HS-5 (cell line): ENCODE results near the gene GAST.

Experiments used
- DNase-seq: peaks from one replicate; pipeline ENCODE4 v3.0.0-alpha.2; 2012; ENCODE audit warnings: low read depth

The GAST gene

DNA sequence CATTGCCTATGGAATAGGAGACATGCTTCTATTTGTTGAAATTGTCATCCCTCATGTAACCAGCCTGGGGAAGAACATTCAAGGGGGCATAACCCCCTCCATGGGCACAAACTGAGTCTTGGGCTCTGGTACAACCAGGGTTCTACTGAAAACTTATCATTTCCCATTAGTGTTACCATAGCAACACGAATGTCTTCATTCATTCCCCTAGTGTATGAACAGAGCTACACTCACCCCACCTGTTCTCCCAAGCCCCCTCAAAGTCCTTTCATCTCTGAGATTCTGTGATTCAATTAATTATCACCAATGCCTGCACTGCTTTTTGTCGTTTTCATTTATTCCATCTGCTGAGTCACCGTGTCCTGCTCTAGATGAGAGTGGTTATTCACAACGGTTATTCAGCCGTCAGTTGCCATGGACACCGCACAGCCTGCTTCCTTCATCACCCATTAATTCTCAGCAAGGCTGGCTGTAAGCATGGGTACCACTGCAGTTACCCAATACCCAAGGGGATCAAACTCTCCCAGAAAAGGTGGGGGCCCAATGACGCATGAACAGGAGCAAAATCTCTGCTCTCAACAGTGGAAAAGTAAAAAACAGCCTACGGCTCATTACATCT is 1.6 kb upstream of the GAST start:
- DNase-seq, result no peak

DNA sequence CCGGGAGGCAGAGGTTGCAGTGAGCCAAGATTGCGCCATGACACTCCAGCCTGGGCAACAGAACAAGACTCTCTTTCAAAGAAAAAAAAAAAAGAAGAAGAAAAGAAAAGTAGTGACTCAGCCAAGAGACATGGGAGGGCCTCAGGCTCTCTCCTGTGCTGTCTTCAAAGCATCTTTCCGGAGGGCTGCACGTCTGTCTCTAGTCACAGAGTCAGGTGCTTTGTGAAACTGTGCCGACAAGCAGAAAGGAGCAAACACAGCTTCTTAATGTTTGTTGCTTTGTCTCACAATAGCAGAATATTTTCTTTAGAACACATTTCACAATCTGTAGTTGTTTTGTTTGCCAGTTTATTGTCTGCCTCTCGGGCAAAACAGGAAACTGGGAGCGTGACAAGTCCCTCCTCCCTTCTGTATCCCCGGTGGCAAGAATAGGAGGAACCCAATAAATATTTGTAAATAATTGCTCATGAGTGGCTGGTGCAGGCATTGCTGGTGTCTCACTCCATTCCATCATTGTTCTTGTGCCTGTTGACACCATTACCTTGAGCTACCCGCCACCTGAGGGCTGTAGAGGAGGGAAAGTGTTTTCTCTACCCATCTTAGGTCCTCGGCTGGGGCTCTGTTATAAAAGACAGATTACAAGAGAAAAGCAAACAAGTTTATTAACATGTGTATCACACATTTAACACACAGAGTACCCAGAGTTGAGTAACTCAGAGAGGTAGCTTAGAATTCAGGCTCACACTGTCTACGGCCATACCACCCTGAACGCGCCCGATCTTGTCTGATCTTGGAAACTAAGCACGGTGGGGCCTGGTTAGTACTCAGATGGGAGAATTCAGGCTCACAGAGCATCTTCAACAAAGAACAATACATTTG is 5.5 kb downstream of the GAST start:
- no peak for DNase-seq

DNA sequence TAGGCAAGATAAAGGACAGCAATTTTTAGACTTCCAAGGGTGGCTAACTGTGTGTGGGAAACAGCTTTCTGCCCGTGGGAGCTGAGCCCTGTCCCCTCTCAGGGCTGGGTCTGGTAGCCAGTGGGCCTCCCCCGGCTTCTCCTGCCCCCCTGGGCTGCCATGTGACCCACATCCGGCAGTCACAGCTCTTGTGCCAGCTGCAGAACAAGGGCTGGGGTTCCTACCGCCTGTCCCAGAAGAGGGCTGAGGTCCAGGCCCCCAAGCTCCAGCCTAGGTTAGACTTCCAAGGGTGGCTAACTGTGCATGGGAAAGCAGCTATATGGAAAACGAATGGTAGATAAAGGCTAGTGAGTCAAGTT is 6.1 kb downstream of the GAST start:
- DNase-seq, result no peak

DNA sequence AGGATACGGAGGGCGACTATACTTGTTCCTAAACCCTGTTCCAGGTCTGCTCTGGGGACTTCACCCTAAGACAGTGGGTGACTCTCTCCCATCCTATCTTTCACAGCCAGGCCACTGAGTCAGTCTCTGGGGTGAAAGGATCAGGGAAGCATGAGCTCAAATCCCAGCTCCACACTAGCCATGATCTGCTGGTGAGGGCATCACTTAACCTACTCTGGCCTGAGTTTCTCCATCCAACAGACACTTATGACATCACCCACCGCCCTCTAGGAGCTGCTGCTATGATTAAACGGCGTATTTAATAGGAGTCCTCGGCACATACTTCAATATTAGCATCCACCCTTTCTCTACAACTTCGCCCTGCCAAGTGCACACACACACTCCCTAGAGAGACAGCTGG is 10.1 kb downstream of the GAST start:
- DNase-seq, result no peak

DNA sequence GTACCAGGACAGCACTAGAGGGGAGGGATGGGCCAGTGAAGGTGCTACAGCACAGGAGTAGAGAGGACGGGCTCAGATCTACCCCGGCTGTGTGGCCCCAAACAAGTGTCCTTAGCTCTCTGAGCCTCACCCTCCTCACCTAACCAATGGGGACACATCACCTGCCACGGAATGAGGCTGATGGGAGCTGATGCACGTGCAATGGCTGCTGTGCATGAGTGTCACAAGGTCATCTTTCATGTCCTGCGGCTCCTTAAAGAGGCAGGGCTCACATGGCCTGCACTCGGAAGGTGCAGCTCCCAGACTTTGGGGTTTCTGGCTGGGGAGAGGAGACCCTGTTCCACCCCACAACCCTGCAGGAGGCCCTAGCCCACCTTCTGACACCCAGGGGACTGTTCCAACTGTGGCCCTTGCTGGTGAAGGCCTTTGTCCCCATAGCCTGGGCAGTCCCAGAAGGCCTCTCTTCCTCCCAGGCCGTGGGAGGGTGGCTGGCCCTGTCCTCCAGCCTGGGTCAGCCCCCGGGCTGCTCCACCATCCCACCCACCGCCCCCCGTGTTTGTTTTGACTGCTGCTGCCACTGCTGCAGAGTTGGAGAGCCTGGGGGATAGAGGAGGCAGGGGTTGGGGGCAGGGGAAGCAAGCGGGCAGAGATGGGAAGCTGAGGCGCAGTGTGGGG is 11.8 kb downstream of the GAST start:
- no peak for DNase-seq

DNA sequence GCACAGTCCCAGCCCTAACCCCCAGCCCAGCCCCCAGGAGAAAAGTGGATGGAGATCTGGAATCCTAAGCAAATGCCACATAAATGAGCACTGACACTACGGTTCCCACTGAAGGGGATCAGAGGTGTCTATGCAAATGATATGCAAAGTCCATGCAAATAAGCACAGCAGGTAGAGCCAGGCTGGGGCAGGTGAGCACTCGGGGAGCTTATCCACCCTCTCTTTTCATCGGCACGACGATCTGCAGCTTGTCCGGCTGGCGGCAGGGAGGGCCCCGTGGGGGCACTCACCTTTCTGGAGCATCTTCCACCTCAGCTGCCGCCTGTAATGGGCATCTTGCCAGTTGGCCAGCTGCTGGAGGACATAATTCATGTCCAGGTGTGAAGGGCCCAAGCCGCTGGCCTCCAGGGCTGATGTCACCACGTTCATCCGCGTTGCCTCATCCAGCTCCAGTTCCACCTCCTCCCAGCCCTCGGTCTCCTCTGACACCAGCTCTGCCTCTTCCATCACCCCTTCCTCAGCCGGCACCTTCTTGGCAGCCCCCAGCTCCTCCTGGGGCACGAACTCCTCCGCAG is 12.4 kb downstream of the GAST start:
- no peak for DNase-seq

DNA sequence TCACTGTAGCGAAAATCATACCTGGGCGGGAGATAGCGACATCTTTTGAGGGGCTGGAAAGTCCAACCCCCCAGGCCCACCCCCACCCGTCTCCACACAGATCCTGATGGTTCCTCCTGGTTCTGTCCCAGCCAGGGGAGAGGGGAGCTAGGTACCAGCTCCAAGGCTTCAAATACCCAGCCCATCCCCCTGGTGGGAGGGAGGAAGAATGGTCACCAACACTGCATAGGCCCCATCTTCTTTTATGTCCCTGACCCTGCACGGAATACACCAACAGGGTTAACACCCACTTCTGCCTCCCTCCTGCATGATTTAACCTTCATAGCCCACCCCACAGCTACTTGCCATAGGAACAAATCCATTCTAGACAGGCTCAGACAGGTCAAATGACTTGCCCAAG is 13.0 kb downstream of the GAST start:
- DNase-seq, result no peak

DNA sequence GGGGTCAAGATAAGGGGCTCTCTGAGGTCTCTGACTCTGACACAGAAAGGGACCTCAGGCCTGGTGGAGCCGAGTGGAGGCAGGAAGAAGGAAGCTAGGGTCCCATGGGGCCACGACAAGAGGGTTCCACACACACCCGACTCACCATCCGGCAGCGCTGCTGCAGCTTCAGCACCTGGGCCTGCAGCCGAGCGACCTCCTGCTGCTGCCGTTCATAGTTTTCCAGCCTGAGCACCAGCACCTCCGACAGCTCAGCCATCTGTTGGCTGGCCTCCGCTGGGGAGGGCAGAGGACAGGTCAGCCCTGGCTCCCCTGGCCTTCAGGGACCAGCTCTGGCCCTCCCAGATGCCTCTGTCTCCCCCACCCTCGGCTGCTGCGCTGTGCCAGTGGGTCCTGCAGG is 15.9 kb downstream of the GAST start:
- no peak for DNase-seq

DNA sequence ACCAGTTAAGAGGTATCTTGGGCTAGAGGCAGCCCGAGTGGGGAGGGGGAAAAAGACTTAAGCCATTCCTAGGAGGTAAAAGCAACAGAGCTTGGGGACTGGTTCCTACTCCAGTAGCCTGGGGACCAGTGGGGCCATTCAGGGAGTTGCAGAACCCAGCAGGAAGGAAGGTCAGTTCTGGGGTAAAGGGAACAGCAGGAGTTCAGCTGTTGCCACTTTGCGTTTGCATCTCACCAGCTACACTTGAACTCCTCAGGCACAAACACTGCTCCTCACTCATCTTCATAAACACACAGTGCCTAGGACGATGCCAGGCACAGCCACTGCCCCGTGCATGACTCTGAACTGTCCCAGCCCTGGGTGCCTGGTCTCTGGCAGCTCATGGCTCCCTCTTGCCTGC is 18.3 kb downstream of the GAST start:
- DNase-seq, result no peak

DNA sequence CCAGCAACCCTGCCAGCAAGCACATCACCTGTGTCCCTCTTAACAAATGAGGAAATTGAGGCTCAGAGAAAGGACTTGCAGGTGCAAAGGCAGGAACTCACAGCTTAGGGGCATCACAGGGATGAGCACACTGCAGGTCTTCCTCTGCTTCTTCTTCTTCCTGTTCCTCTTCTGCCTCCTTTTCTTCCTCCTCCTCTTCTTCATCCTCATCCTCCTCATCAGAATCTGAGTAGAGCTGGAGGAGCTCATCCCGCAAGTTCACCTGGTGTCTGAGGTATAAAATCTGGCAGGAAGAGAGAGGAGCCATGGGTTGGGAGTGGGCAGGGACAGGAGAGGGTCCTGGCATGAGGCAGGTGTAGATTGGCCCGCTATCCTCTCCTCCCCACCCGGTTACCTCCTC is 19.7 kb downstream of the GAST start:
- DNase-seq, result no peak

DNA sequence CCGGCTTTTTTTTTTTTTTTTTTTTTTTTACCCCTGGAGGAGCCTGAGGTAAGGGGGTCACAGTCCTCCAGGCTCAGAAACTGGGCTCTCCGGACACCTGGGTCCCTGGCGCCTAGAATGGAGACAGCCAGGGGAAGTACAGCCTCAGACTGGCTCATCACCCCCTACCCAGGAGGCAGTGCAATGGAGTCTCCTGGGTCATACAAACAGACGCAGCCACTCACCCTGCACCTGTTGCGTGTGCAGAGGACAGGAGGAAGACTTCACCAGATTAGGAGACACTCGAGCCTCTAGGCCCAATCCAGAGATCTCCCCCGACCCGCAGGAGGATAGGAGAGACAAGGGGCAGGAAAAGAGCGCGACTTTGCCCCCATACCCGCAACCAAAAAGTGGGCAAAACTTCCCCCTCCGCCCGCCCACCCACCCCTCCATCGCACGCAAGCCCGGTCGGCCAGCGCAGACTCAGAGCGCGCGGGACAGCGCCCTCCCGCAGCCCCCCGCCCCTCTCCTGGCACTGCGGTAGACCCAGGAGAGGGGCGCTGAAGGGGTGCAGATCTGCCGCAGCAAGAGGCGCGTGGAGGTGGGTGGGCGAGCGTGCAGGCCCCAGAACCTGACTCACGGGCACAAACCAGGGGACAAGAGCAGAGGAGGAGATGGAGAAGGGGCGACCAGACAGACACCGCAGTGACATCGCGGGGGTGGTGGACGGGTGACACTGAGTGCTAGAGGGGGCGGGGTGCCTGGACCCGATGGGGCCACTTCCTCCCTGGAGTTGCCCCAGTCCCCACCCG is 21.4 kb downstream of the GAST start:
- DNase-seq, result no peak

DNA sequence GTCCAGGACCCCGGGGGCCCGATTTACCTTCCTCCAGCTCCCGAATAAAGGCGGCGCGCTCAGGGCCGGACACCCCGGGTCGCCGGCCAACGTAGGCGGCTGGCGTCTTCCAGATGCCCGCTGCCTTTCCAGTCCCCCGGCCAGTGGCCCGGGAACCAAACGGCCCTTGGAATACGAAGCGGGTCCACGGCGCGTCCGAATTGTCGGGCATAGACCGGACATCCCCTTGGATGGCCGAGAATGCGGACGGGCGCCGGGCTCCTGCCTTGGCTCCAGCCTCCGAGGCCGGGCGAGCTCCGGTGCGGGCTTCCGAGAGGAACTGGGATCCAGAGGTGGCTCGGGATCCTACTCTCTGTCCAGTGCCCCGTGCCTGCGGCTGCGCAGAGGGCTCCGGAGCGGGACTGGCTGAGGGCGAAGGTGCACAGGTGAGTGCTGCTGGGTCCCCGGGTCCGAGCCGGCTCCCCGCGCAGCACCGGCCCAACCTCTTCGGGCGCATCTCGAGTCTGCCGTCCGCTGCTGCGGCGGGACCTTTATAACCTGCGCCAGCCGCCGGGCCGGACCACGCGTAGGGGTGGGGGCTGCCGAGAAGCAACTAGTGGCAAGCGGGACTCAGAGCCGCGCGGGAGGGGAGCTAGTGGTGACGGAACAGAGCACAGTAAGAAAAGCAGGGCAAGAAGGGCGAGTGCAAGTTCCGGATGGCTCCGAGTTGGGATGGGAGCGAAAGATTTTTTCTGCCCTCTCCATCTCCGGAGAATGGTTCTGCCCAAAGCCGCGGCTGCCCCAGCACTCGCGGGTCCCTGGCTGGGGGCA is 22.2 kb downstream of the GAST start, which contains the start of gene HAP1:
TSS of gene HAP1 (minus strand) at position 505 of the 810 bp plus-strand sequence. CDS start at position 496, 9 bp downstream.
- no peak for DNase-seq

DNA sequence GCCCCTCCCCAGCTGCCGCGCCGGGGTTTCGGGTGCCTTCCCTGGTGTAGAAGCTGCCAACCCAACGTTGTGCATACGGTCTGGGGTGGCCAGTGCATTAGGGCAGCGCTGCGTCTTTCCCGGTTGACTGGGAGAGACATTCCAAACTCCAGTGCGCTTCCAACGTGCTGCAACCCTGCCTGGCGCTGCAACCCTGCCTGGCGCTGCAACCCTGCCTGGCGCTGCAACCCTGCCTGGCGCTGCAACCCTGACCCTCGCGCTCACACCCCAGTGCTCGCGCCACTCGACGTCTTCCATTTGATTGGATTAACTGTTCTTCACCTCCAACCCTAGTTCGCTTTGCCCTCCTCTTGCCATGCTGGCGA is 22.8 kb downstream of the GAST start:
- DNase-seq, result no peak

DNA sequence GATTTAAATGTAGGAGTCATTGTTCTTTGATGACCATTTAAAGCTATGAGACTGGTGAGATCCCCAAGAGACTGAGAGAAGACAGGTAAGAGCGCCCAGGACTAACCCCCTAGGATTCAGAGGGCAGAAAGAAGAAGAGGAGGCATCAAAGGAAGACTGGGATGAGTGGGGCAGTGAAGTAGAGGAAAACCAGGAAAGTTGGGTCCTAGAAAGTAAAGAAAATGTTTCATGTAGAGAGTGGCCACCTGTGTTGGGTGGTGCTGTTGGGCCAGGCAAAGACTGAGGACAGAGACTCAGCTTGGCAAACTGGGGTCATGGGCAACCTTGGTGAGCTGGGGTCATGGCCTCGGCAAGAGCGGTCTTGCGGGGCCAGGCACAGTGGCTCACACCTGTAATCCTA is 23.6 kb downstream of the GAST start:
- DNase-seq, result no peak

DNA sequence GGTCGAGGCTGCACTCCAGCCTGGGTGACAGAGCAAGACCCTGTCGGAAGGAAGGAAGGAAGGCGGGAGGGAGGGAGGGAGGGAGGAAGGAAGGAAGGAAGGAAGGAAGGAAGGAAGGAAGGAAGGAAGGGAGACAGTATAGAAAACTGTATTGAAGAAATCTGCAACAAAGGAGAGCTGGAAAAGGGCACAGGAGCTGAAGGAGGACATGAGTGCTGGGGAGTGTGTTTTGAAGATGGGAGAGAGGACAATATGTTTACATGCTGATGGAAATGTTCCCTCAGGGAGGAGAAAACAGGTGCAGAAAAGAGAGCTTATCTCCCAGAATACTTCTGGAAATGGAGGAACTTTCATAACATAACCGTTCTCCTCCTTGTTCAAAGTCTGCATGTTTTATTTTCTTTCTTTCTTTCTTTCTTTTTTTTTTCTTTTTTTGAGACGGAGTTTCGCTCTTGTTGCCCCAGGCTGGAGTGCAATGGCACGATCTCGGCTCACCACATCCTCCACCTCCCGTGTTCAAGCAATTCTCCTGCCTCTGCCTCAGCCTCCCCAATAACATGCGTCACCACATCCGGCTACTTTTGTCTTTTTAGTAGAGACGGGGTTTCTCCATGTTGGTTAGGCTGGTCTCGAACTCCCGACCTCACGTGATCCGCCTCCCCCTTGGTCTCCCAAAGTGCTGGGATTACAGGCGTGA is 25.0 kb downstream of the GAST start:
- DNase-seq, result no peak

DNA sequence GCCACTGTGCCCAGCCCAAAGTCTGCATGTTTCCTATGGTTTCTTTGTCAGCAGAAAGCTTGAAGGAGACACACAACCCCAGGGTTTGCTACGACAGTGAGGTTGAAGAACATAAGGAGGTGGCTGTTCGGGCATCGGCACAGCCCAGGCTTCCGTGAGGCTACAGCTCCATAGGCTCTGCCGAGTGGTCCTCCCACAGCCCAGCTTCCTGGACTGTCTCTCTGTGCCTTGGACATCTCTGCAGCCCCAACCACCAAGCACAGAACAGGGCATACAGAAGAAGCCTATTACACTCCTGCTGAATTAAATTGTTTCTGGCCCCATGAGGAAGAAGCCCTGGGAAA is 25.5 kb downstream of the GAST start:
- DNase-seq, result no peak

DNA sequence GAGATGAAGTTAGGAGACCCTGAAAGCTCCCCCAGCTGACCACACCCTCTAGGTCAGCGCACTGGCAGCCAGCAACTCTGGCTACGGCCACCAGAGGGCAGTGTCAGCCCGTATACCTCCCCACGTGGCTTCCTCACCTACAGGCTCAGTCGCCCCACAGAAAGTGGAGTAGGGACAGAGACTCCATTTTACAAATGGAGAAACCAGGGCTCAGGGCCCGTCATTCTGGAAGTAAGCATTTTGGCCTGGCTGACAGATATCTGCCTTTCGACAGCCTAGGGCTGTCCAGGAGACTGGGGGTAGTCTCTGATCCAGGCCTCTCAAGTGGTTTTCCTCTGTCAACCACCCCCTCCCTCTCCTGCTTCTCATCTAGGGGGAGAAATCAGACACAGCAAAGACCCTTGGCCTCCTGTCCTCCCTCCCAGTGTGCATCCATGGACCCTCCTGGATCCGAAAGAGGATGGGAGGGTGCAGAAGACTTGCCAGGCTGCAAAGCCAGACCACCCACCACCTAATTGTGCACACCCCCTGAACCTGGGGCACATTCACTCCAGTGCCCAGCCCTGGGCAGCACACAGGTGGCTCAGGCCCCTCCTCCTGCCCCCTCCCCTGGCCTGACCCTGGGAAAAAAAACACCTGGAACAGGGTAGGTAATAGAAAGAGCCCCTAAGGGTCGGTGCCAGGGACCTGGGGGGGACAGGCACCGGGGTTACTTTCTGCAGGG is 26.1 kb downstream of the GAST start:
- DNase-seq, result peak; percentile 35

DNA sequence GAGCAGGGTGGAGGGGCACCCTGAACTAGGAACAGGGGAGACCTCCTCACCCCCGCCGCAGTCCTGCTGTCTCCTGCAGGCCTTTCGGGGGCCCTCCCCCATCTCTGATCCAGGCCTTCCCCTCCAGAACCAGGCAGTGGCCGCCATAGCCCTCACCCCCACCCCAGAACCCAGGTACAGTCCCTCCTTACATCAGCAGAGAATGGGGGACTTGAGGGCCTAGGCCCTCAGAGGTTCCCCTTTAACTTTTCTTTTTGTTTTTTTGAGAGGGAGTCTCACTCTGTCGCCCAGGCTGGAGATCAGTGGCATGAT is 26.6 kb downstream of the GAST start:
- no peak for DNase-seq

DNA sequence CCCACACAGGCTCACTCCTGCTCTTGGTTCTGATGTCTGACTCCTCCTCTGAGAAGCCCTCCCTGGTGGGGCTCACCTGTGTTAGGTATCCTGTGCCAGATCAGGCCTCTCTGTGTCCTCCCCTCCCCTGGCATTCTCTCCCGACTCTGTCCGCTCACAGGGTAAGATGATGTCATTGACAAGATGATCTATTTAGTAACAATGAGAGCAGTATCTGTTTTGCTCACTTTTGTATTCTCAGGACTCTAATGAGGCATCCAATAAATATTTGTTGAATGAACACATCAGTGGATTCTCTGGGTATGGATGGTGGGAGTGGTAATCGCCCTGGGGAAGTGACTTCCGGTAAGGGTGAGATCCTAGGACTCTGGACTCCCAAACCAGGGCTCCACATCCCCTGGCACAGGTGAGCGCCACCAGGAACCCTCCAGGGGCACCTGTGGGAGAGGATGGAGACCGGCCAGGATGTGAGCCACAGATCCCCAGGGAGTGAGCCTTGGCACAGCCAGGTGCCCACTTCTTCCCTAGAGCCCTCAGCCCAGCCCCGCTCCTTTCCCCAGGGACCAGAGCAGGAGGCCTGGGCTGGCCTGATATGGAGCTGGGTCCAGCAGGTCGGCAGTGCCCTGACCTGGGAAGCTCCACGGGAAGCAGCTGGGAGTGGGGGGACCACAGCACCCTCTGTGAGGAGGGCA is 27.7 kb downstream of the GAST start:
- DNase-seq, result peak; percentile 57

DNA sequence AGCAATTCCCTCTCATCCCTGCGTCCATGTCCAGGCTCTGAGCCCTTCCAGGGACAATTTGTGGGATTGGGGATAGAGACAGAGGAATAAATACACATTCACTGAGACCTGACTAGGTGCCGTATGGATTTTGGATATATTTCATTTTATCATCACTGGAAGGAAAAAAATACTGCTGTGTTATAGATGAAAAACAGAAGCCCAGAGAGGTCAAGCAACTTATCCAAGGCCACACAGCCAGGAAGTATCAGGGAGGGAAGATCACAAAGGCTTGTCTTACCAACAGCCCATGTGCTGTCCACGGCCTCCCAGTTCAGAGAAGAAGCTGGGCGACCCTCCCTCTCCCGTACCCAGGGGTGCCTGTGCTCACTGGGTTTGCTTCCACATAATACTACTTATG is 28.4 kb downstream of the GAST start:
- DNase-seq, result no peak
